Measurements from ENCODE around the gene PEX14.
A peak's percentile ranks its signal among the peaks of the same experiment; 100 is the strongest.

Gene PEX14

GRCh38 chr1:10509809-10510509 is 35.2 kb downstream of the PEX14 start:
- H3K27ac ChIP-seq (ENCODE audit: low read depth, low read length, severe bottlenecking): peak overlapping the region; percentile 64

GRCh38 chr1:10510520-10511493 is 36.1 kb downstream of the PEX14 start:
- Histone ChIP-seq H3K27ac (ENCODE audit: low read depth, low read length, severe bottlenecking) (peak overlapping the region; percentile 64), H3K4me3 (ENCODE audit: extremely low read depth, insufficient read depth, low read length, poor library complexity, severe bottlenecking) (no peak overlapping the region), H3K4me1 (ENCODE audit: control insufficient read depth, insufficient read depth, low read length, poor library complexity, severe bottlenecking) (peaks cover 56% of the 10 kb centered on the region), H3K9me3 (ENCODE audit: control insufficient read depth, low read length) (no peaks in the 10 kb centered on the region), H3K36me3 (ENCODE audit: control insufficient read depth, insufficient read depth, low read length) (peaks cover 3% of the 10 kb centered on the region)
- 85 to 90% methylated on average over 5 to 12 of the region's 12 CpGs for WGBS, 2 experiments (ENCODE audit: insufficient coverage in 2 of 2)

More at GRCh38 chr1:10509809-10510509, 35.2 kb downstream of the PEX14 start:
- no peaks in the 10 kb centered on the region for H3K9me3 ChIP-seq (ENCODE audit: control insufficient read depth, low read length)
- no peak overlapping the region for H3K4me3 ChIP-seq (ENCODE audit: extremely low read depth, insufficient read depth, low read length, poor library complexity, severe bottlenecking)
- peaks cover 47% of the 10 kb centered on the region for H3K4me1 ChIP-seq (ENCODE audit: control insufficient read depth, insufficient read depth, low read length, poor library complexity, severe bottlenecking)
- WGBS, 2 experiments (ENCODE audit: insufficient coverage in 2 of 2): 90 to 98% methylated on average over 5 to 6 of the region's 6 CpGs
- peaks cover 3% of the 10 kb centered on the region for H3K36me3 ChIP-seq (ENCODE audit: control insufficient read depth, insufficient read depth, low read length)

GRCh38 chr1:10511494-10511885 is 36.7 kb downstream of the PEX14 start:
- WGBS, 2 experiments (ENCODE audit: insufficient coverage in 2 of 2): 92 to 97% methylated on average over 2 to 3 of the region's 3 CpGs

DNA sequence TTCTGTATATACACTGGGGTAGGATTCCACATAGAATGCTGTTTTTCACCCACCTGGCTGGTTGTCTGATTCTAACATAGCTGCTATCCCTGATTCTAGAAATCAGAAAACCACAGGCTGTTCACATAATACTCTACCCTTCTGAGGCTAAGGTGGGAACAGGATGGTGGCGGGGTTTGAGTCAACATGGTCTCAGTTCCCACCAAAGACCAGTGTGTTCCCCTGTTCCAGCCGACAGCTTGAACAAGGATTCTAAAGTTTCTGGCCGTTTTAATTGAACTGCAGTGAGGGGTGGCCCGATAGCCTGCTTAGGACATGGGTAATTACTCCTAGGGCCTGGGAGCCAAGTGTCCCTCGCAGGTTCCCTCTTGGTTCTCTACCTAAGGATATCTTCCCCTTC is 38.4 kb downstream of the PEX14 start:
- no peaks in the 10 kb centered on the region for H3K9me3 ChIP-seq (ENCODE audit: control insufficient read depth, low read length)
- peaks cover 65% of the 10 kb centered on the region for H3K4me1 ChIP-seq (ENCODE audit: control insufficient read depth, insufficient read depth, low read length, poor library complexity, severe bottlenecking)
- H3K36me3 ChIP-seq (ENCODE audit: control insufficient read depth, insufficient read depth, low read length): peaks cover 3% of the 10 kb centered on the region
- H3K4me3 ChIP-seq (ENCODE audit: extremely low read depth, insufficient read depth, low read length, poor library complexity, severe bottlenecking): no peak overlapping the region
- H3K27ac ChIP-seq (ENCODE audit: low read depth, low read length, severe bottlenecking): no peak overlapping the region
- WGBS, 2 experiments (ENCODE audit: insufficient coverage in 2 of 2): 91 to 95% methylated on average over 5 of the region's 5 CpGs

More at GRCh38 chr1:10511494-10511885, 36.7 kb downstream of the PEX14 start:
- H3K36me3 ChIP-seq (ENCODE audit: control insufficient read depth, insufficient read depth, low read length): peaks cover 3% of the 10 kb centered on the region
- peak overlapping the region; percentile 64 for H3K27ac ChIP-seq (ENCODE audit: low read depth, low read length, severe bottlenecking)
- H3K4me3 ChIP-seq (ENCODE audit: extremely low read depth, insufficient read depth, low read length, poor library complexity, severe bottlenecking): no peak overlapping the region
- H3K4me1 ChIP-seq (ENCODE audit: control insufficient read depth, insufficient read depth, low read length, poor library complexity, severe bottlenecking): peaks cover 62% of the 10 kb centered on the region
- no peaks in the 10 kb centered on the region for H3K9me3 ChIP-seq (ENCODE audit: control insufficient read depth, low read length)

DNA sequence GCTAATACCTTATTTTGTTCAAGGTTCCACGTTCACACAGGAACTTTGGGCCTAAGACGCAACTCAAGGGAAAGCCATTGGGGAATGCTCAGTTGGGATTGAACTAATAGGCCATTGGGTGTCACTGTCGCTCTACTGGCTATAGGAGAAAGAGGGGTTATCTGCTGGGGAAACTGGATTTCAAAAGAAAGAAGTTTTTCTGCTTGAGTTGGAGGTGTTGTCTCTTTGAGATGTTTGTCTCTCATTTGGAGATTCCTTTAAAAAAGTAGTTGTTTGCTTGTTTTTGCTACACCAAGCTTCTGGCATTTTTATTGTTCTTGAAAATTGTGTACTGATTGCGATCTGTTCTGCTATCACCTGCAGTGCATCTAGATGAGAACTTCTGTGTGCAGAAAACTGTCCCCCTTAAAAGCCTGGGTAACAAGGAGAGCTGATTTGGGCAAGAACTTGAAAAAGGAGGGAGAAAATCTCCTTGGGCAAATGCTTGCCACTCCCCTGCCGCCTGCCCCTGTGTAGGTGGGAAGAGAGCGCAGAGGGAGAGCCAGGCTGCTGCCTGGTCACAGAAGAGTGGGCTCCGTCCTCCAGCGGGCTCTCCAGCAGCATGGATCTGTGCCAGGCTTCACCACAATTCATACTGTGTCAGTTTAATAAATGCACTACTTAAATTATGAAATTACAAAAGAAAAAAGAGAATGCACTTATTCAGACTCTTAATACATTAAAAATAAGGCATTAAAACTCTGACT is 39.9 kb downstream of the PEX14 start:
- H3K36me3 ChIP-seq (ENCODE audit: control insufficient read depth, insufficient read depth, low read length): peaks cover 3% of the 10 kb centered on the region
- no peaks in the 10 kb centered on the region for H3K9me3 ChIP-seq (ENCODE audit: control insufficient read depth, low read length)
- no peak overlapping the region for H3K27ac ChIP-seq (ENCODE audit: low read depth, low read length, severe bottlenecking)
- H3K4me1 ChIP-seq (ENCODE audit: control insufficient read depth, insufficient read depth, low read length, poor library complexity, severe bottlenecking): peaks cover 54% of the 10 kb centered on the region
- WGBS, 2 experiments (ENCODE audit: insufficient coverage in 2 of 2): 70 to 75% methylated on average over 4 to 6 of the region's 8 CpGs
- H3K4me3 ChIP-seq (ENCODE audit: extremely low read depth, insufficient read depth, low read length, poor library complexity, severe bottlenecking): no peak overlapping the region

GRCh38 chr1:10515301-10515975 is 40.7 kb downstream of the PEX14 start:
- 83 to 87% methylated on average over 9 to 10 of the region's 10 CpGs for WGBS, 2 experiments (ENCODE audit: insufficient coverage in 2 of 2)
- H3K4me3 ChIP-seq (ENCODE audit: extremely low read depth, insufficient read depth, low read length, poor library complexity, severe bottlenecking): no peak overlapping the region
- H3K27ac ChIP-seq (ENCODE audit: low read depth, low read length, severe bottlenecking): no peak overlapping the region
- H3K4me1 ChIP-seq (ENCODE audit: control insufficient read depth, insufficient read depth, low read length, poor library complexity, severe bottlenecking): peaks cover 47% of the 10 kb centered on the region
- H3K36me3 ChIP-seq (ENCODE audit: control insufficient read depth, insufficient read depth, low read length): peaks cover 5% of the 10 kb centered on the region
- no peaks in the 10 kb centered on the region for H3K9me3 ChIP-seq (ENCODE audit: control insufficient read depth, low read length)

DNA sequence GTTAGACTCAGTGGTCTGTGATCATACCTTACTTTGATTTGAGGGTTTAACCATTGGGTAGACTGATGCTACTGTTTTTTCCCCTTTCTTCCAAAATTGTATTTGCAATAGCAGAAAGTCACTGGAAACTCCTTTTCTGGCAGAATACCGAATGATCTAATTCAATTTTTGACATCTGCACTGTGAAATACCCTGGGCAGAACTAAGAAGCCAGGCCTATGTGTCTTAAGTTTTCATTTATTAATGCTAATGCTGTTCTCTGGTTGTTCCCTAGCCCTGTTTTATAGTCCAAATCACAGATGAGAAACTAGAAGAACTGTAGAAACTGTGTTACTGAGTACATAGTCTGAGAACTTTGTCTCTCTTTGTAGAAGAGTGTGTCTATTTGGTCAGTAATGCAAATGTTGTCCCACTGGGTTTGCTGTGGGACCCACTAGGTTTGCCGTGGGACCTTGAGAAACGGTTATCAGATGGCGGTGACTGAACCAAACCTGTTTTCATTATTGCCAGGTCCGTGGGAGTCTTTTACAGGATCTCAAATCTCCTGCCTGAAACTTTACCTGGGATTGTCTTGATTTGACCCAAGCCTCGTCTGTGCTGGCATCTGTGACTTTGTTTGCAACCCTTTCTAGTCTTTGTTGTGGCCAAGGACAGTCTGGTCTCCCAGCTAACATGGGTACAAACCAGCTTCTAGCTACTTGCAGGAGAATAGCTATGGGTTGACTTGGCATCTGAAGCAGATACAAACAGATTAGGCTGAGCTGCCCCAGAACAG is 41.4 kb downstream of the PEX14 start:
- no peak overlapping the region for H3K27ac ChIP-seq (ENCODE audit: low read depth, low read length, severe bottlenecking)
- H3K36me3 ChIP-seq (ENCODE audit: control insufficient read depth, insufficient read depth, low read length): peaks cover 8% of the 10 kb centered on the region
- no peak overlapping the region for H3K4me3 ChIP-seq (ENCODE audit: extremely low read depth, insufficient read depth, low read length, poor library complexity, severe bottlenecking)
- peaks cover 40% of the 10 kb centered on the region for H3K4me1 ChIP-seq (ENCODE audit: control insufficient read depth, insufficient read depth, low read length, poor library complexity, severe bottlenecking)
- no peaks in the 10 kb centered on the region for H3K9me3 ChIP-seq (ENCODE audit: control insufficient read depth, low read length)
- WGBS, 2 experiments (ENCODE audit: insufficient coverage in 2 of 2): 88 to 90% methylated on average over 5 to 6 of the region's 6 CpGs

GRCh38 chr1:10516925-10517676 is 42.4 kb downstream of the PEX14 start:
- H3K36me3 ChIP-seq (ENCODE audit: control insufficient read depth, insufficient read depth, low read length): peaks cover 5% of the 10 kb centered on the region
- H3K27ac ChIP-seq (ENCODE audit: low read depth, low read length, severe bottlenecking): no peak overlapping the region
- H3K9me3 ChIP-seq (ENCODE audit: control insufficient read depth, low read length): no peaks in the 10 kb centered on the region
- 78 to 85% methylated on average over 4 to 7 of the region's 8 CpGs for WGBS, 2 experiments (ENCODE audit: insufficient coverage in 2 of 2)
- peaks cover 32% of the 10 kb centered on the region for H3K4me1 ChIP-seq (ENCODE audit: control insufficient read depth, insufficient read depth, low read length, poor library complexity, severe bottlenecking)
- H3K4me3 ChIP-seq (ENCODE audit: extremely low read depth, insufficient read depth, low read length, poor library complexity, severe bottlenecking): no peak overlapping the region

DNA sequence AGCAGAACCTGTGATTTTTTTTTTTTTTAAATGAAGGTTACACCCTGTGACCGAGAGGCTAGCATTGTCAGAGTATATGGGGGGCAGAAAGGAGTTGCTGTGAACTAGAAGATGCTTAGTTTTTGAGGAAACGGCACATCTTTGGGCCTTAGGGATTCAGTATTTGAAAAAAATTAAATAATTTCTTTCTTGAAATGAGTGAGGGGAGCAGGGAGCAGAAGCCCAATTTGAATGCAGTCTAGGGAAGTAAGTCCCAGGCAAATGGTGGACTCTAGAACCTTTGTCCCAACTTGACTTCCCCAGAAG is 42.9 kb downstream of the PEX14 start:
- peaks cover 5% of the 10 kb centered on the region for H3K36me3 ChIP-seq (ENCODE audit: control insufficient read depth, insufficient read depth, low read length)
- H3K9me3 ChIP-seq (ENCODE audit: control insufficient read depth, low read length): no peaks in the 10 kb centered on the region
- peaks cover 32% of the 10 kb centered on the region for H3K4me1 ChIP-seq (ENCODE audit: control insufficient read depth, insufficient read depth, low read length, poor library complexity, severe bottlenecking)
- no peak overlapping the region for H3K27ac ChIP-seq (ENCODE audit: low read depth, low read length, severe bottlenecking)
- no peak overlapping the region for H3K4me3 ChIP-seq (ENCODE audit: extremely low read depth, insufficient read depth, low read length, poor library complexity, severe bottlenecking)
- 90 to 100% methylated on average over 1 of the region's 2 CpGs for WGBS, 2 experiments (ENCODE audit: insufficient coverage in 2 of 2)

Data from mesodermal cell (in vitro differentiated cells).